Nephron (organoid): ENCODE results near the gene DSN1.

Experiments used
- H3K27ac Mint-ChIP-seq, 3 experiments: 2 replicates each; pipeline ENCODE4 v1.8.0; 2020; ENCODE audit warnings: mixed read lengths in 3 of 3, mild to moderate bottlenecking in 2 of 3, moderate library complexity in 1 of 3
- H3K27me3 Mint-ChIP-seq: 2 replicates; pipeline ENCODE4 v1.8.0; 2021; ENCODE audit warnings: low read depth, mild to moderate bottlenecking, moderate library complexity, mixed read lengths
- H3K36me3 Mint-ChIP-seq: 2 replicates; pipeline ENCODE4 v1.8.0; 2020; ENCODE audit warnings: low read depth, mixed read lengths
- H3K4me1 Mint-ChIP-seq: 2 replicates; pipeline ENCODE4 v1.8.0; 2020; ENCODE audit warnings: mixed read lengths
- H3K4me3 Mint-ChIP-seq, 3 experiments: 2 replicates each; pipeline ENCODE4 v1.8.0; 2020; ENCODE audit warnings: mild to moderate bottlenecking in 3 of 3, mixed read lengths in 3 of 3, moderate library complexity in 2 of 3
- H3K9me3 Mint-ChIP-seq: 2 replicates; pipeline ENCODE4 v1.8.0; 2020; ENCODE audit warnings: mixed read lengths
- CTCF ChIP-seq, 3 experiments: fragments of 200-600 bp; sonication (generic); IDR thresholded peaks; one replicate each; pipeline ENCODE4 v1.5.0; 2021; ENCODE audit warnings: antibody characterized with exemption in 3 of 3; ENCODE audit not compliant: unreplicated experiment in 3 of 3

DSN1 gene

DNA sequence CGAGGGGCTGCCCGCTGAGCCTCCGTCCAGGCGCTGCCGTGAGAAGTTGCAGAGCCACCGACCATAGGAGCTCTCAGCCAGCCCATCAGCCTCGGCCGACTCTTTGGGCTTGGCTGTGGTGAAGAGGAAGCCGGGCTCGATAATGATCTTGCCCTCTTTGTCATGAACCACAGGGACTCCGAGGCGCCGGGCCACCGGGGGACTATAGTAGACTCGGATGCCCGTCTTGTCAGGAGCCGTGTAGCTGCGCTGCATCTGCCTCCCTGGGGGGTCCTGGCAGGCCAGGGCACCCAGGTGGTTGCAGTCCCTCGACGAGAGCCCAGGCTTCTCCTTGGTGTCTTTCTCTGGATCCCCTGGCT lies 20.5 kb upstream of the DSN1 start:
- Mint-ChIP-seq H3K36me3 (peaks cover 63% of the 10 kb centered on the region), H3K9me3 (no peaks in the 10 kb centered on the region), H3K27ac (no peak overlapping the region), H3K4me1 (peaks cover 6% of the 10 kb centered on the region), H3K4me3 (no peak overlapping the region), H3K27me3 (no peaks in the 10 kb centered on the region)
- no peak for TF ChIP-seq CTCF (IDR thresholded peaks at IDR 0.05; ENCODE audit: unreplicated experiment in 3 of 3)

DNA sequence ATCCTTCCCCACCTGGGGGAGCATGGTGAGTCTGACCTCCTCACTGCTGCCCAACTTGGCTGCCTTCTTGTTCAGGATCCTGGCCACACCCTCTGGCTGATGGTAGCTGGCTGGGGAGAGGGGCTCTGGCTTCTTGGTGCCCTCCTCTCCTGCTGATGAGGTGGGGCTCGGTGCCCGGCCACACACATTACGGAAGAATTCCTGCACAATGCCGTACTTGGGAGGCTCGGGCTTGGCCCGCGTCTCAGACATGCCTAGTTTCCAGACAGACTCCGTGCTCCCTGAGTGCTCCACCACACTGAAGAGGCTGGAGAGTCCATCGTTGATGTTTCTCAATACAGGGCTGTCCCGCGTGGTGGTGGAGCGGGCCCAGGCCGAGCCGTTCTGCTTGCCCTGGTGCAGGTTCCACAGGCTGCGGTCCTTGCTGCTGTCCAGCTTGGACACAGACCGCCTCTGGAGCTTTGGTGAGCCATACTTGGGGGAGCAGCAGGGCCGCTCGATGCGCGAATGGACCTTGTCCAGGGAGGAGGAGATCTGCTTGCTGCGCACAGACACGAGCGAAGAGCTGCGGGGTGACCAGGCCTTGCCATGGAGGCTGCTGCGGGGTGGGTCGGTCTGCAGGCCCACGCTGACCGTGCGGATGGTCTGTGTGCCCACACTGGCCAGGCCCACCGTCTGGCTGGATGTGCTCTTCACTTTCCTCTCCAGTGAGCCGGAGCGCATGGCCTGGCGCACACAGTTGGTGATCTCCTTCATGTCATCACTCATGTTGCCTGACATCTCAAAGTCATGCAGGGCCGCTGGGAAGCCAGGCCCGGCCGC lies 19.9 kb upstream of the DSN1 start:
- no peaks in the 10 kb centered on the region for H3K27me3 Mint-ChIP-seq
- H3K9me3 Mint-ChIP-seq: no peaks in the 10 kb centered on the region
- no peak overlapping the region for H3K27ac Mint-ChIP-seq
- H3K4me1 Mint-ChIP-seq: peaks cover 6% of the 10 kb centered on the region
- H3K36me3 Mint-ChIP-seq: peaks cover 60% of the 10 kb centered on the region
- no peak for TF ChIP-seq CTCF (IDR thresholded peaks at IDR 0.05; ENCODE audit: unreplicated experiment in 3 of 3)
- H3K4me3 Mint-ChIP-seq: no peak overlapping the region

- H3K4me1 Mint-ChIP-seq: peaks cover 6% of the 10 kb centered on the region
- peaks cover 53% of the 10 kb centered on the region for H3K36me3 Mint-ChIP-seq
- no peaks in the 10 kb centered on the region for H3K9me3 Mint-ChIP-seq
- H3K27ac Mint-ChIP-seq: no peak overlapping the region
- H3K27me3 Mint-ChIP-seq: no peaks in the 10 kb centered on the region
- no peak overlapping the region for H3K4me3 Mint-ChIP-seq
- TF ChIP-seq CTCF (IDR thresholded peaks at IDR 0.05; ENCODE audit: unreplicated experiment in 3 of 3): peak; percentile 36 to 55 (median 50)
These were observed 18.9 kb upstream of the DSN1 start for GRCh38 chr20:36792422-36792821.

DNA sequence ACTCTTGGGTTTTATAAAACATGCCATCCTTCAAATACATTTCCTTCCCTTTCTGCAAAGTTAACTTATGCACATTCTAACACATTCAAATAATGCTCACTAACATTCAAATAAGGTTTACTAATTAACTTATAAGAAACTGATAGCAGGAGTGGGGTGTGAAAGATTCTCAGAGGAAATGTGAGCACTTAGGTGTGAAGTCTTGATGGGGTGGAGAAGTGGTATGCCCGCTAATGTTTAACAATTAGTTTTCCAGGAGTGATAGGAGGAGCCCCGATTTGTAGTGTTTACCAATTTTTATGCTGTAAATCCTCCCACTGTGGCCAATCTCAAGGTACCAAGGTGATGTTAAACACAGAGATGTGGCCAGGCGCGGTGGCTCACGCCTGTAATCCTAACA lies 18.3 kb upstream of the DSN1 start:
- H3K4me1 Mint-ChIP-seq: peaks cover 6% of the 10 kb centered on the region
- H3K27me3 Mint-ChIP-seq: no peaks in the 10 kb centered on the region
- H3K36me3 Mint-ChIP-seq: peaks cover 55% of the 10 kb centered on the region
- peak overlapping the region in 1 of 3 experiments; percentile 53 for H3K27ac Mint-ChIP-seq
- TF ChIP-seq CTCF (IDR thresholded peaks at IDR 0.05; ENCODE audit: unreplicated experiment in 3 of 3): no peak
- no peaks in the 10 kb centered on the region for H3K9me3 Mint-ChIP-seq
- no peak overlapping the region for H3K4me3 Mint-ChIP-seq

- H3K27me3 Mint-ChIP-seq: no peaks in the 10 kb centered on the region
- H3K4me1 Mint-ChIP-seq: peaks cover 3% of the 10 kb centered on the region
- H3K27ac Mint-ChIP-seq: no peak overlapping the region
- no peak overlapping the region for H3K4me3 Mint-ChIP-seq
- peaks cover 50% of the 10 kb centered on the region for H3K36me3 Mint-ChIP-seq
- no peak for TF ChIP-seq CTCF (IDR thresholded peaks at IDR 0.05; ENCODE audit: unreplicated experiment in 3 of 3)
- no peaks in the 10 kb centered on the region for H3K9me3 Mint-ChIP-seq
These were observed 13.1 kb upstream of the DSN1 start for GRCh38 chr20:36786663-36787062.

DNA sequence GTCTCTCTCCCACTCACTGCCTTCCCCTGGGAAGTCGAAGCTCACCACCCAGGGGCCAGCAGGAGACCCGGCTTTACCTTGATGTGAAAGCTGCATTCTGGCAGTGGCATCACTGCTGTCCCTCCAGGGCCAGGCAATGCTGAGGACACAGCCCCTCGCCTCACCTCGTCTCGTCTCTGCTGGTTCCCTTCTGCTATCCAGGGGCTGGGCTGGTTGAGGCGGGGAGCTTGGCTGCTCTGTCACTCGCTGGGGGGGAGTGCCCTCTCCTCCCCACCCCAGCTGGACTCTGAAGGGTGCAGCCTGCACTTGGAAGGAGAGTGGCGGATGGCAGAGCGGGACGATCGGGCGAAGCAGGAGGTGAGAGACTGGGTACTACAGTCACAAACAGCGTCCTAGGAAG lies 12.7 kb upstream of the DSN1 start:
- Mint-ChIP-seq H3K4me3 (no peak overlapping the region), H3K4me1 (no peaks in the 10 kb centered on the region), H3K36me3 (peaks cover 46% of the 10 kb centered on the region), H3K27me3 (no peaks in the 10 kb centered on the region), H3K27ac (no peak overlapping the region), H3K9me3 (no peaks in the 10 kb centered on the region)
- no peak for TF ChIP-seq CTCF (IDR thresholded peaks at IDR 0.05; ENCODE audit: unreplicated experiment in 3 of 3)
